IPS-20b (cell line): ENCODE measurements around the gene IFNA1.
"Not testable (repeated sequence)": the region's sequence is repeated elsewhere in the genome, so short reads cannot be mapped to it uniquely, and the experiment has no call there.

ENCODE experiments used
- H3K27ac ChIP-seq: one replicate; pipeline ENCODE4 v1.5.1; 2013; ENCODE audit warnings: low read length
- H3K27me3 ChIP-seq: 2 replicates; pipeline ENCODE4 v1.6.1; 2013; ENCODE audit warnings: mild to moderate bottlenecking, low read length, inconsistent platforms; ENCODE audit not compliant: insufficient read depth
- H3K36me3 ChIP-seq: 2 replicates; pipeline ENCODE4 v1.6.1; 2013; ENCODE audit warnings: low read depth, mild to moderate bottlenecking, inconsistent platforms, low read length, moderate library complexity; ENCODE audit not compliant: insufficient read depth
- H3K4me1 ChIP-seq: 2 replicates; pipeline ENCODE4 v1.6.1; 2013; ENCODE audit warnings: mild to moderate bottlenecking, control low read depth, inconsistent platforms, low read length, moderate library complexity; ENCODE audit not compliant: insufficient read depth
- H3K4me3 ChIP-seq: 2 replicates; pipeline ENCODE4 v1.5.1; 2013; ENCODE audit warnings: mild to moderate bottlenecking, low read length, inconsistent platforms
- H3K9ac ChIP-seq: 2 replicates; pipeline ENCODE4 v1.6.1; 2013; ENCODE audit warnings: low read depth, mild to moderate bottlenecking, inconsistent platforms, low read length, moderate library complexity
- H3K9me3 ChIP-seq: 2 replicates; pipeline ENCODE4 v1.6.1; 2013; ENCODE audit warnings: mild to moderate bottlenecking, low read depth, low read length, inconsistent platforms; ENCODE audit not compliant: insufficient read depth

The IFNA1 gene

GRCh38 chr9:21414220-21414940 lies 25.9 kb upstream of the IFNA1 start:
- no peaks in the 10 kb centered on the region for H3K9me3 ChIP-seq
- H3K27me3 ChIP-seq, result no peaks in the 10 kb centered on the region
- H3K9ac ChIP-seq, result no peak overlapping the region
- H3K4me3 ChIP-seq, result no peak overlapping the region
- H3K36me3 ChIP-seq, result no peaks in the 10 kb centered on the region
- H3K4me1 ChIP-seq, result no peaks in the 10 kb centered on the region
- no peak overlapping the region for H3K27ac ChIP-seq

- Histone ChIP-seq H3K4me1 (no peaks in the 10 kb centered on the region), H3K27ac (no peak overlapping the region), H3K9me3 (no peaks in the 10 kb centered on the region)
Measured at GRCh38 chr9:21415493-21416267, 24.6 kb upstream of the IFNA1 start.

GRCh38 chr9:21428235-21428634 lies 12.0 kb upstream of the IFNA1 start:
- Histone ChIP-seq H3K4me1 (peaks cover 11% of the 10 kb centered on the region; the same call in 1 of the 2 replicates), H3K27ac (no peak overlapping the region), H3K4me3 (no peak overlapping the region), H3K27me3 (no peaks in the 10 kb centered on the region), H3K36me3 (no peaks in the 10 kb centered on the region), H3K9ac (no peak overlapping the region), H3K9me3 (no peaks in the 10 kb centered on the region)

More at GRCh38 chr9:21415493-21416267, 24.6 kb upstream of the IFNA1 start:
- Histone ChIP-seq H3K4me3 (no peak overlapping the region), H3K36me3 (no peaks in the 10 kb centered on the region), H3K27me3 (no peaks in the 10 kb centered on the region), H3K9ac (no peak overlapping the region)

GRCh38 chr9:21429191-21429590 lies 11.0 kb upstream of the IFNA1 start:
- H3K9me3 ChIP-seq, result no peaks in the 10 kb centered on the region
- H3K36me3 ChIP-seq, result no peaks in the 10 kb centered on the region
- no peaks in the 10 kb centered on the region for H3K27me3 ChIP-seq
- no peak overlapping the region for H3K4me3 ChIP-seq
- H3K4me1 ChIP-seq, result peaks cover 11% of the 10 kb centered on the region; the same call in 1 of the 2 replicates
- H3K27ac ChIP-seq, result no peak overlapping the region
- no peak overlapping the region for H3K9ac ChIP-seq

- Histone ChIP-seq H3K4me3 (no peak overlapping the region), H3K4me1 (peaks cover 11% of the 10 kb centered on the region; the same call in 1 of the 2 replicates), H3K27ac (no peak overlapping the region), H3K9me3 (no peaks in the 10 kb centered on the region), H3K27me3 (no peaks in the 10 kb centered on the region), H3K9ac (no peak overlapping the region), H3K36me3 (no peaks in the 10 kb centered on the region)
Measured at GRCh38 chr9:21432672-21433425, 7.4 kb upstream of the IFNA1 start.

GRCh38 chr9:21434202-21435014 lies 5.8 kb upstream of the IFNA1 start:
- no peaks in the 10 kb centered on the region for H3K9me3 ChIP-seq
- H3K4me1 ChIP-seq, result no peaks in the 10 kb centered on the region
- no peaks in the 10 kb centered on the region for H3K36me3 ChIP-seq
- no peaks in the 10 kb centered on the region for H3K27me3 ChIP-seq
- no peak overlapping the region for H3K27ac ChIP-seq
- no peak overlapping the region for H3K4me3 ChIP-seq
- H3K9ac ChIP-seq, result no peak overlapping the region

- H3K27ac ChIP-seq, H3K4me3 ChIP-seq, H3K36me3 ChIP-seq, H3K4me1 ChIP-seq, H3K27me3 ChIP-seq, H3K9ac ChIP-seq, H3K9me3 ChIP-seq: not testable (repeated sequence)
Measured at GRCh38 chr9:21435015-21435383, 5.2 kb upstream of the IFNA1 start.

GRCh38 chr9:21443849-21444625 lies 3.8 kb downstream of the IFNA1 start:
- H3K27me3 ChIP-seq, result no peaks in the 10 kb centered on the region
- H3K4me1 ChIP-seq, result no peaks in the 10 kb centered on the region
- no peak overlapping the region for H3K9ac ChIP-seq

GRCh38 chr9:21449312-21449711 lies 9.1 kb downstream of the IFNA1 start:
- H3K9ac ChIP-seq, H3K9me3 ChIP-seq, H3K27me3 ChIP-seq, H3K4me1 ChIP-seq, H3K4me3 ChIP-seq, H3K36me3 ChIP-seq, H3K27ac ChIP-seq: not testable (repeated sequence)

More at GRCh38 chr9:21443849-21444625, 3.8 kb downstream of the IFNA1 start:
- no peaks in the 10 kb centered on the region for H3K36me3 ChIP-seq
- H3K4me3 ChIP-seq, result no peak overlapping the region
- no peaks in the 10 kb centered on the region for H3K9me3 ChIP-seq
- no peak overlapping the region for H3K27ac ChIP-seq

GRCh38 chr9:21450733-21451394 lies 10.6 kb downstream of the IFNA1 start:
- Histone ChIP-seq H3K27me3 (no peaks in the 10 kb centered on the region), H3K9me3 (no peaks in the 10 kb centered on the region), H3K36me3 (no peaks in the 10 kb centered on the region), H3K4me1 (peaks cover 8% of the 10 kb centered on the region), H3K9ac (no peak overlapping the region), H3K4me3 (no peak overlapping the region), H3K27ac (no peak overlapping the region)
